ENCODE measurements around the gene LPAR3. TPM values are rescaled to one million over a fixed set of nuclear protein-coding genes. Genes with fewer than 3 reads are reported as not detected.
A peak's percentile ranks its signal among the peaks of the same experiment; 100 is the strongest.

The LPAR3 gene
- total RNA-seq, 1 donor from 2014 or later, result 2.4 TPM

DNA sequence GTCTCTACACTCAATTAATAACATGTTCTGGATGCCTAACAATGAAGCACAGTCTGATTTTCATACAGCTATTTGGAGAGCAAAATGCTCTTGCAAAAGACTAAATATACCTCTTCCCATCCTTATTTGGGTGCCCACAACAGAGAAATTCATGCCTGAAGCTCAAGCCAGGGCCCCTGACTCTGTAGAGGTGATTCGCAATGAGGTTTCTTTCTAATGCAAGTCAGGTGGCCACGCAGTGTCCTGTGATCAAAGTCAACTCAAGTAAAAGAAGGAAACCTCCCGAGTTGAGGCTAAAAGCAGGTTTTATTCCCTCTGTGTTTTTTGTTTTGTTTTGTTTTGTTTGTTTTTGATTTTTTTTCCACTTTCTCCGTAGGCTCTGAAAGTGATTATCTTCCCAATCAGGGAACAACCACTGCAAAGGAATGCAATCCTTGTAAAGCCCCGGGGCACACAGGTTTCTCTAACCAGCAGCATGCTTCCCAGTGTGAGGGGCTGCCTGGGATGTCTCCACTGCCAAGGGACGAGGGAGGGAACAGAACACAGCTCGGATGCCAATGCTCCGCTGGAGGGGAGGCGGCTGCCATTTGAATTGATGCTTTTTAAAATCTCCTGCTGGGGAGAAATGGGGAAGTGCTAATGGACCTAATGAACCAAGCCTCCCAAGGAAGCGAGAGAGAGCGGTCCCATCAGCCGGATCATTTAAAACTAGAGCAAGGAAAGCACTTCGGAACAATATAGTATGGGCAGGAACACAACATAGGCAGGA is 128.9 kb downstream of the LPAR3 start:
- H3F3A ChIP-seq (ENCODE audit: low read depth), result peaks cover 14% of the 10 kb centered on the region
- H3K36me3 Mint-ChIP-seq, result no peaks in the 10 kb centered on the region
- H2AFZ ChIP-seq (replicated peaks), result peak overlapping the region; percentile 64
- no peaks in the 10 kb centered on the region for H3K79me2 ChIP-seq (ENCODE audit: low read depth)
- H3K4me1 ChIP-seq, result peaks cover 11% of the 10 kb centered on the region
- peak overlapping the region; percentile 1 for H3K4me3 ChIP-seq
- H4K20me1 ChIP-seq (ENCODE audit: low read depth), result no peaks in the 10 kb centered on the region
- TF ChIP-seq, protein P1, sequence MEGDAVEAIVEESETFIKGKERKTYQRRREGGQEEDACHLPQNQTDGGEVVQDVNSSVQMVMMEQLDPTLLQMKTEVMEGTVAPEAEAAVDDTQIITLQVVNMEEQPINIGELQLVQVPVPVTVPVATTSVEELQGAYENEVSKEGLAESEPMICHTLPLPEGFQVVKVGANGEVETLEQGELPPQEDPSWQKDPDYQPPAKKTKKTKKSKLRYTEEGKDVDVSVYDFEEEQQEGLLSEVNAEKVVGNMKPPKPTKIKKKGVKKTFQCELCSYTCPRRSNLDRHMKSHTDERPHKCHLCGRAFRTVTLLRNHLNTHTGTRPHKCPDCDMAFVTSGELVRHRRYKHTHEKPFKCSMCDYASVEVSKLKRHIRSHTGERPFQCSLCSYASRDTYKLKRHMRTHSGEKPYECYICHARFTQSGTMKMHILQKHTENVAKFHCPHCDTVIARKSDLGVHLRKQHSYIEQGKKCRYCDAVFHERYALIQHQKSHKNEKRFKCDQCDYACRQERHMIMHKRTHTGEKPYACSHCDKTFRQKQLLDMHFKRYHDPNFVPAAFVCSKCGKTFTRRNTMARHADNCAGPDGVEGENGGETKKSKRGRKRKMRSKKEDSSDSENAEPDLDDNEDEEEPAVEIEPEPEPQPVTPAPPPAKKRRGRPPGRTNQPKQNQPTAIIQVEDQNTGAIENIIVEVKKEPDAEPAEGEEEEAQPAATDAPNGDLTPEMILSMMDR (IDR thresholded peaks at IDR 0.05), result no peak
- TF ChIP-seq EZH2phosphoT487 (IDR thresholded peaks at IDR 0.05) (no peak), EZH2 (IDR thresholded peaks at IDR 0.05) (no peak)
- peak; percentile 65 for DNase-seq (ENCODE audit: low spot score)
- H3K27me3 ChIP-seq, result no peaks in the 10 kb centered on the region
- no peaks in the 10 kb centered on the region for H3K36me3 ChIP-seq
- H3K4me1 Mint-ChIP-seq, result peaks cover 10% of the 10 kb centered on the region
- H3K9me3 Mint-ChIP-seq, result no peaks in the 10 kb centered on the region
- H3K4me2 ChIP-seq, result peak overlapping the region; percentile 56
- H3K27ac Mint-ChIP-seq, result no peak overlapping the region
- no peak overlapping the region for H3K4me3 Mint-ChIP-seq
- H3K27me3 Mint-ChIP-seq (ENCODE audit: insufficient read depth, low read depth), result peaks cover 4% of the 10 kb centered on the region
- no peak overlapping the region for H3K27ac ChIP-seq
- H3K9me3 ChIP-seq (ENCODE audit: low read depth), result no peaks in the 10 kb centered on the region
- no peak overlapping the region for H3K9ac ChIP-seq

DNA sequence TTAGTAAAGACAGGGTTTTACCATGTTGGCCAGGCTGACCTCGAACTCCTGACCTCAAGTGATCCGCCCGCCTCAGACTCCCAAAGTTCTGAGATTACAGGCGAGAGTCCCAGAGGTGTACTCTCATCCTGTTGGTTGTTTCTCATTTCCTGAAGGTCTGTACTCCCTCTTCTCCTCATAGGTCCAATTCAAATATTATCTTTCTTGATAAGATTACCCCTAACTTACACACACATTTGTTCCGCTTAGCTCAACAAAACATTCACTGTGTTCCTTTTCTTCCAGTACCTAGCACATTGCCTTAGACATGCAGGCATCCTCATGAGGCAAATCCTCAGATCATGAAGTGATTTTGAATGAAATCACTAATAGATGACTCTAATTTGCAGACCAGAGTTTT is 130.3 kb downstream of the LPAR3 start:
- H3K4me3 ChIP-seq, result no peak overlapping the region
- no peak overlapping the region for H3K4me2 ChIP-seq
- H3K79me2 ChIP-seq (ENCODE audit: low read depth), result no peaks in the 10 kb centered on the region
- Mint-ChIP-seq H3K27me3 (ENCODE audit: insufficient read depth, low read depth) (peaks cover 2% of the 10 kb centered on the region), H3K9me3 (no peaks in the 10 kb centered on the region), H3K4me3 (no peak overlapping the region), H3K36me3 (no peaks in the 10 kb centered on the region), H3K4me1 (peaks cover 15% of the 10 kb centered on the region), H3K27ac (no peak overlapping the region)
- H3K4me1 ChIP-seq, result peaks cover 11% of the 10 kb centered on the region
- no peak overlapping the region for H2AFZ ChIP-seq (replicated peaks)
- H3K9me3 ChIP-seq (ENCODE audit: low read depth), result no peaks in the 10 kb centered on the region
- H4K20me1 ChIP-seq (ENCODE audit: low read depth), result no peaks in the 10 kb centered on the region
- DNase-seq (ENCODE audit: low spot score), result no peak
- peaks cover 14% of the 10 kb centered on the region for H3F3A ChIP-seq (ENCODE audit: low read depth)
- no peaks in the 10 kb centered on the region for H3K36me3 ChIP-seq
- no peak overlapping the region for H3K27ac ChIP-seq
- H3K9ac ChIP-seq, result no peak overlapping the region
- TF ChIP-seq, protein P1 (IDR thresholded peaks at IDR 0.05), result no peak
- no peak for TF ChIP-seq EZH2phosphoT487 (IDR thresholded peaks at IDR 0.05)
- TF ChIP-seq EZH2 (IDR thresholded peaks at IDR 0.05), result no peak
- no peaks in the 10 kb centered on the region for H3K27me3 ChIP-seq

Other genes starting within 250 kb of the LPAR3 start
- 28.2 and 54.1 TPM in 2 replicates for gene SSX2IP, start 202.7 kb downstream of the LPAR3 start, total RNA-seq (ENCODE audit: low replicate concordance)
- gene MCOLN2, start 103.9 kb upstream of the LPAR3 start, total RNA-seq (ENCODE audit: low replicate concordance), result 0.11 and 0.59 TPM in 2 replicates
- 0.47 and 0.65 TPM in 2 replicates for gene MCOLN3, start 155.3 kb upstream of the LPAR3 start, total RNA-seq (ENCODE audit: low replicate concordance)